ENCODE data around the gene PRDM5. TPM values are rescaled to one million over a fixed set of nuclear protein-coding genes. Genes with fewer than 3 reads are reported as not detected.

The PRDM5 gene
- total RNA-seq, 1 experiment from 2014 or later, result 5.1 TPM

DNA sequence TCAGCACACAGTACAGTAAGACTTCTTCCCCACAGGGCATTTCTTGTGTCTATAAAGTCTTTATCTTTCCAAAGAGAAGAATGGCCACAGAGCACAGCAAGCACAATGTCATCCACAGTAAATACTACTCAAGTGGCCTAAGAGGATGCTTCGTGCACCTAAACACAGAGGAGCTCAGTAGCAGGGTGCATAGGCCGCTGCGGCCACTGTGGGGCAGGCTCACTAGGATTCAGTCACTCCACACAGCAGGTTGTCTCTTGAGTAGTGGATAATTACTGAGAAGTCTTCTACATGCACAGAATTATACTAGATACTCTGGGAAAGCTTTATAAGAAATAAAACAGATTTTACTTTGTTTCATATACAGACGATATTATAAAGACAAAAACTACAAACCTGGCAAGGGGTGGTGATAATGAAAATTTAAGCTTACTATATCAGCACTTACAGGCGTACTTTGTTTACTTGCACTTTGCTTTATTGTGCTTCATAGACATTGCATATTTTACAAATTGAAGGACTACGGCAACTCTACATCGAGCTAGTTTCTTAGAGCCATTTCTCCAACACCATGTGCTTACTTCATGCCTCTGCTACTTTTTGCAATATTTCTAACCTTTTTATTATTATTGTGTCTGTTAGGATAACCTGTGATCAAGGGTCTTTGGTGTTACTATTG, 78.5 kb downstream of the PRDM5 start:
- no peak overlapping the region for H3K4me3 ChIP-seq (replicated peaks in 1 of 2; ENCODE audit: low read depth in 1 of 2, low read length in 2 of 2)
- H3K27ac ChIP-seq (ENCODE audit: low read depth, low read length), result no peak overlapping the region
- ChIA-PET POLR2A (no interaction called here), CTCF (interaction anchor here (0.6 to 1.3 kb wide), 4 partner anchors 10 to 134 kb away, joined by 3 to 4 read pairs (median 4); no protein-coding TSS in a partner anchor), RAD21 (ENCODE audit: low non-redundant PET in 1 of 2, low total read pairs in 2 of 2, uncharacterized antibody in 2 of 2, unreplicated experiment in 2 of 2) (no interaction called here)
- no peaks in the 10 kb centered on the region for H3K27me3 ChIP-seq (ENCODE audit: insufficient read depth, low read length)
- DNase-seq (ENCODE audit: low read depth, low spot score), result no peak
- no peaks in the 10 kb centered on the region for H3K4me1 ChIP-seq (ENCODE audit: control insufficient read depth in 1 of 2, insufficient read depth in 2 of 2, low read length in 2 of 2)
- no peak overlapping the region for H3K9ac ChIP-seq (ENCODE audit: low read length)
- ATAC-seq, result peak; percentile 85
- no peaks in the 10 kb centered on the region for H3K9me3 ChIP-seq (ENCODE audit: control insufficient read depth in 1 of 2, insufficient read depth in 1 of 2, low read depth in 1 of 2, low read length in 2 of 2)
- no peaks in the 10 kb centered on the region for H3K9me2 ChIP-seq (ENCODE audit: insufficient read depth)
- no TSS peak for BruUV-seq (replicated peaks)
- TF ChIP-seq, protein P1, sequence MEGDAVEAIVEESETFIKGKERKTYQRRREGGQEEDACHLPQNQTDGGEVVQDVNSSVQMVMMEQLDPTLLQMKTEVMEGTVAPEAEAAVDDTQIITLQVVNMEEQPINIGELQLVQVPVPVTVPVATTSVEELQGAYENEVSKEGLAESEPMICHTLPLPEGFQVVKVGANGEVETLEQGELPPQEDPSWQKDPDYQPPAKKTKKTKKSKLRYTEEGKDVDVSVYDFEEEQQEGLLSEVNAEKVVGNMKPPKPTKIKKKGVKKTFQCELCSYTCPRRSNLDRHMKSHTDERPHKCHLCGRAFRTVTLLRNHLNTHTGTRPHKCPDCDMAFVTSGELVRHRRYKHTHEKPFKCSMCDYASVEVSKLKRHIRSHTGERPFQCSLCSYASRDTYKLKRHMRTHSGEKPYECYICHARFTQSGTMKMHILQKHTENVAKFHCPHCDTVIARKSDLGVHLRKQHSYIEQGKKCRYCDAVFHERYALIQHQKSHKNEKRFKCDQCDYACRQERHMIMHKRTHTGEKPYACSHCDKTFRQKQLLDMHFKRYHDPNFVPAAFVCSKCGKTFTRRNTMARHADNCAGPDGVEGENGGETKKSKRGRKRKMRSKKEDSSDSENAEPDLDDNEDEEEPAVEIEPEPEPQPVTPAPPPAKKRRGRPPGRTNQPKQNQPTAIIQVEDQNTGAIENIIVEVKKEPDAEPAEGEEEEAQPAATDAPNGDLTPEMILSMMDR (IDR thresholded peaks at IDR 0.05 in 2 of 3, conservative IDR thresholded peaks at IDR 0.05 in 1 of 3; ENCODE audit: borderline replicate concordance in 1 of 3, insufficient read depth in 1 of 3, low read depth in 2 of 3, low read length in 2 of 3), result peak in 2 of 3 experiments; percentile 53 to 55; a peak in 4 of 6 replicates
- TF ChIP-seq RAD21 (IDR thresholded peaks at IDR 0.05; ENCODE audit: low read depth), result no peak
- no peaks in the 10 kb centered on the region for H3K36me3 ChIP-seq (ENCODE audit: control insufficient read depth in 1 of 2, insufficient read depth in 2 of 2, low read length in 2 of 2)
- no peak overlapping the region for H3K4me2 ChIP-seq (ENCODE audit: low read length)
- H4K20me1 ChIP-seq (ENCODE audit: insufficient read depth), result no peaks in the 10 kb centered on the region
- H2AFZ ChIP-seq (ENCODE audit: low read depth, low read length, poor library complexity, severe bottlenecking), result no peak overlapping the region
- intact Hi-C loops (cut with micrococcal nuclease), result no loop called here
- no peaks in the 10 kb centered on the region for H3K79me2 ChIP-seq (ENCODE audit: insufficient read depth, low read length)

DNA sequence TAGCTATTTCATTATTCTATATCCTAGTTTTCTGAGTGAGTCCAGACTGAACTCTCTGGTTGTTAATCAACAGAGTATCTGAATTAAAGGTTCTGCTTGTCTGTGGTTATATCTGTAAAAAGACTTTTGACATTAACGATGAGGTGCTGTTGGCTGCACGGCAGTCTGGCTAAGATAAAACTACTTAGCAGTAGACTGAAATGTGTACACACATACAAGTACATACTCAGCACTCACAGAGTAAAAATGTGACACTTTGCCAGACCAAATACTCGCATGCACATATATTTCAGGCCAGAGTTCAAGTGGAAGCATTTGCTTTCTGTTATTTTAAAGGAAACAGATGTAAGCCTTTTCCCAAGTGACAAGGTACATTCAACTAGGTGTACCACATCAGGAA, 80.5 kb downstream of the PRDM5 start:
- no TSS peak for BruUV-seq (replicated peaks)
- CTCF ChIA-PET, result no interaction called here
- Histone ChIP-seq H3K79me2 (ENCODE audit: insufficient read depth, low read length) (no peaks in the 10 kb centered on the region), H3K9me3 (ENCODE audit: control insufficient read depth in 1 of 2, insufficient read depth in 1 of 2, low read depth in 1 of 2, low read length in 2 of 2) (no peaks in the 10 kb centered on the region), H3K9me2 (ENCODE audit: insufficient read depth) (no peaks in the 10 kb centered on the region), H3K27ac (ENCODE audit: low read depth, low read length) (no peak overlapping the region), H2AFZ (ENCODE audit: low read depth, low read length, poor library complexity, severe bottlenecking) (no peak overlapping the region), H3K4me1 (ENCODE audit: control insufficient read depth in 1 of 2, insufficient read depth in 2 of 2, low read length in 2 of 2) (no peaks in the 10 kb centered on the region), H3K4me3 (replicated peaks in 1 of 2; ENCODE audit: low read depth in 1 of 2, low read length in 2 of 2) (no peak overlapping the region), H3K27me3 (ENCODE audit: insufficient read depth, low read length) (no peaks in the 10 kb centered on the region), H3K4me2 (ENCODE audit: low read length) (no peak overlapping the region), H3K36me3 (ENCODE audit: control insufficient read depth in 1 of 2, insufficient read depth in 2 of 2, low read length in 2 of 2) (no peaks in the 10 kb centered on the region), H3K9ac (ENCODE audit: low read length) (no peak overlapping the region), H4K20me1 (ENCODE audit: insufficient read depth) (no peaks in the 10 kb centered on the region)
- POLR2A ChIA-PET, result no interaction called here
- RAD21 ChIA-PET (ENCODE audit: low non-redundant PET in 1 of 2, low total read pairs in 2 of 2, uncharacterized antibody in 2 of 2, unreplicated experiment in 2 of 2), result no interaction called here
- TF ChIP-seq ATF3 (IDR thresholded peaks at IDR 0.05), result no peak
- TF ChIP-seq FOSL1 (IDR thresholded peaks at IDR 0.05; ENCODE audit: low read depth), result no peak
- TF ChIP-seq ELF1 (IDR thresholded peaks at IDR 0.05; ENCODE audit: borderline replicate concordance, low read depth), result no peak
- no peak for TF ChIP-seq EZH2 (IDR thresholded peaks at IDR 0.05)
- TF ChIP-seq ZFX (IDR thresholded peaks at IDR 0.05), result no peak
- TF ChIP-seq POLR2A (IDR thresholded peaks at IDR 0.05; ENCODE audit: borderline replicate concordance, extremely low read depth, insufficient read depth, insufficient read length), result no peak
- TF ChIP-seq EGR1 (IDR thresholded peaks at IDR 0.05; ENCODE audit: low read depth), result no peak
- TF ChIP-seq SP1 (IDR thresholded peaks at IDR 0.05; ENCODE audit: low read depth), result no peak
- TF ChIP-seq, protein P1 (IDR thresholded peaks at IDR 0.05 in 2 of 3, conservative IDR thresholded peaks at IDR 0.05 in 1 of 3; ENCODE audit: borderline replicate concordance in 1 of 3, insufficient read depth in 1 of 3, low read depth in 2 of 3, low read length in 2 of 3), result no peak
- TF ChIP-seq CEBPB (IDR thresholded peaks at IDR 0.05; ENCODE audit: low read depth), result no peak
- intact Hi-C loops (cut with micrococcal nuclease), result no loop called here
- DNase-seq (ENCODE audit: low read depth, low spot score) (no peak), ATAC-seq (no peak)
